C4-2B (cell line): ENCODE data around the gene TM9SF4.

Source experiments
- CTCF ChIP-seq: fragments of 450-650 bp; conservative IDR thresholded peaks from 2 replicates; pipeline ENCODE4 v1.5.1; 2017; ENCODE audit warnings: mild to moderate bottlenecking
- ZFX ChIP-seq: fragments of 450-650 bp; IDR thresholded peaks from 2 replicates; pipeline ENCODE4 v1.6.1; 2017

- TF ChIP-seq CTCF (no peak), ZFX (no peak)
These were observed 725 bp downstream of the TM9SF4 start for GRCh38 chr20:32110173-32110704.
